ENCODE measurements around the gene LZTS3. TPM values are rescaled to one million over a fixed set of nuclear protein-coding genes. Genes with fewer than 3 reads are reported as not detected.
A peak's percentile ranks its signal among the peaks of the same experiment; 100 is the strongest.

Gene LZTS3
- total and polyA plus RNA-seq, 2 of the 13 experiments (the other 11 are each of a cell fraction or from before 2014, with no cell fraction given): 10.1 to 31.3 TPM

- H4K20me1 ChIP-seq (ENCODE audit: insufficient read depth, low read length): peaks cover 27% of the 10 kb centered on the region
- POLR2A ChIA-PET: interaction anchor here (0.6 to 6.6 kb wide), 12 partner anchors 9 to 58 kb away, joined by 3 to 81 read pairs (median 7); partner anchors contain the start of genes ITPA and LZTS3
- CTCF ChIA-PET (ENCODE audit: low intra/inter-chr PET ratio, low total read pairs): no interaction called here
- peak overlapping the region; percentile 52 for H3K9ac ChIP-seq (ENCODE audit: insufficient read depth, low read depth, low read length)
- peak overlapping the region; percentile 0 to 59 (median 29); a peak in 5 of 6 replicates for H3K4me3 ChIP-seq (replicated peaks in 1 of 3; ENCODE audit: insufficient read depth in 1 of 3, low read depth in 2 of 3, low read length in 3 of 3)
- peaks cover 61% of the 10 kb centered on the region for H3K4me1 ChIP-seq (ENCODE audit: insufficient read depth, low read length)
- DNase-seq (ENCODE audit: low spot score) (peak; percentile 54), FAIRE-seq (peak; percentile 64), ATAC-seq (peak; percentile 11)
- H2AFZ ChIP-seq (ENCODE audit: low read length): peak overlapping the region; percentile 1
- no peaks in the 10 kb centered on the region; a peak in 1 of 5 replicates for H3K27me3 ChIP-seq (ENCODE audit: control insufficient read depth in 1 of 2, insufficient read depth in 2 of 2, low read length in 2 of 2)
- BruUV-seq (replicated peaks): no TSS peak
- intact Hi-C loops (cut with micrococcal nuclease; ENCODE audit: unreplicated experiment) (loop anchor here (1.0 to 10.0 kb wide), 2 partner anchors 10 to 83 kb away; no protein-coding TSS in a partner anchor), in situ Hi-C loops (cut with HindIII; ENCODE audit: extremely low pct_ligation_motif_present, low pct_unique_long_range_greater_than_20kb) (no loop called here)
- peak overlapping the region; percentile 90 for H3K4me2 ChIP-seq (ENCODE audit: low read depth, low read length)
- H3K79me2 ChIP-seq (ENCODE audit: insufficient read depth, low read length): peaks cover 34% of the 10 kb centered on the region
- 40% methylated on average over 5 of the region's 5 CpGs for WGBS (ENCODE audit: low lambda C conversion rate)
- peaks cover 0 to 2% of the 10 kb centered on the region in 2 experiments; a peak in 1 of 5 replicates for H3K36me3 ChIP-seq (replicated peaks in 1 of 2; ENCODE audit: control insufficient read depth in 1 of 2, insufficient read depth in 2 of 2, low read length in 2 of 2)
- H3K9me3 ChIP-seq (ENCODE audit: low read length): no peaks in the 10 kb centered on the region
- peak overlapping the region; percentile 25 for H3K27ac ChIP-seq (ENCODE audit: extremely low read length, insufficient read depth, low read length)
- no peak for TF ChIP-seq PHF8 (CRISPR knock-in tag; IDR thresholded peaks at IDR 0.05)
- TF ChIP-seq ZNF337 (CRISPR knock-in tag; IDR thresholded peaks at IDR 0.05; ENCODE audit: borderline replicate concordance, low read depth): 0 out of 2 replicates have a peak, but pooled peaks have one; percentile 24
- 0 out of 4 replicates have a peak, but pooled peaks of 1 of the 2 experiments have one; percentile 36 for TF ChIP-seq POLR2A (IDR thresholded peaks at IDR 0.05; ENCODE audit: insufficient read depth in 1 of 2, low read depth in 2 of 2, low read length in 2 of 2)
- no peak for TF ChIP-seq RORA (CRISPR knock-in tag; IDR thresholded peaks at IDR 0.05)
- peak; percentile 54; the same call in 1 of the 2 replicates for TF ChIP-seq ZNF30 (CRISPR knock-in tag; IDR thresholded peaks at IDR 0.05)
- peak; percentile 40; the same call in 1 of the 2 replicates for TF ChIP-seq HDAC1 (CRISPR knock-in tag; IDR thresholded peaks at IDR 0.05)
- TF ChIP-seq, protein P1, sequence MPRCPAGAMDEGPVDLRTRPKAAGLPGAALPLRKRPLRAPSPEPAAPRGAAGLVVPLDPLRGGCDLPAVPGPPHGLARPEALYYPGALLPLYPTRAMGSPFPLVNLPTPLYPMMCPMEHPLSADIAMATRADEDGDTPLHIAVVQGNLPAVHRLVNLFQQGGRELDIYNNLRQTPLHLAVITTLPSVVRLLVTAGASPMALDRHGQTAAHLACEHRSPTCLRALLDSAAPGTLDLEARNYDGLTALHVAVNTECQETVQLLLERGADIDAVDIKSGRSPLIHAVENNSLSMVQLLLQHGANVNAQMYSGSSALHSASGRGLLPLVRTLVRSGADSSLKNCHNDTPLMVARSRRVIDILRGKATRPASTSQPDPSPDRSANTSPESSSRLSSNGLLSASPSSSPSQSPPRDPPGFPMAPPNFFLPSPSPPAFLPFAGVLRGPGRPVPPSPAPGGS (CRISPR knock-in tag; IDR thresholded peaks at IDR 0.05): peak; percentile 68; the same call in 1 of the 2 replicates
- TF ChIP-seq EHMT2 (IDR thresholded peaks at IDR 0.05; ENCODE audit: borderline replicate concordance, low read depth, low read length): no peak
- TF ChIP-seq FOSL1 (CRISPR knock-in tag; IDR thresholded peaks at IDR 0.05; ENCODE audit: borderline replicate concordance): no peak
- TF ChIP-seq RCOR2 (CRISPR knock-in tag; IDR thresholded peaks at IDR 0.05): 0 out of 2 replicates have a peak, but pooled peaks have one; percentile 30
- TF ChIP-seq ZNF784 (CRISPR knock-in tag; IDR thresholded peaks at IDR 0.05; ENCODE audit: borderline replicate concordance): no peak
- no peak for TF ChIP-seq ZNF614 (CRISPR knock-in tag; IDR thresholded peaks at IDR 0.05; ENCODE audit: borderline replicate concordance)
- TF ChIP-seq THAP9 (CRISPR knock-in tag; IDR thresholded peaks at IDR 0.05; ENCODE audit: borderline replicate concordance): 0 out of 2 replicates have a peak, but pooled peaks have one; percentile 22
- TF ChIP-seq, protein P2, sequence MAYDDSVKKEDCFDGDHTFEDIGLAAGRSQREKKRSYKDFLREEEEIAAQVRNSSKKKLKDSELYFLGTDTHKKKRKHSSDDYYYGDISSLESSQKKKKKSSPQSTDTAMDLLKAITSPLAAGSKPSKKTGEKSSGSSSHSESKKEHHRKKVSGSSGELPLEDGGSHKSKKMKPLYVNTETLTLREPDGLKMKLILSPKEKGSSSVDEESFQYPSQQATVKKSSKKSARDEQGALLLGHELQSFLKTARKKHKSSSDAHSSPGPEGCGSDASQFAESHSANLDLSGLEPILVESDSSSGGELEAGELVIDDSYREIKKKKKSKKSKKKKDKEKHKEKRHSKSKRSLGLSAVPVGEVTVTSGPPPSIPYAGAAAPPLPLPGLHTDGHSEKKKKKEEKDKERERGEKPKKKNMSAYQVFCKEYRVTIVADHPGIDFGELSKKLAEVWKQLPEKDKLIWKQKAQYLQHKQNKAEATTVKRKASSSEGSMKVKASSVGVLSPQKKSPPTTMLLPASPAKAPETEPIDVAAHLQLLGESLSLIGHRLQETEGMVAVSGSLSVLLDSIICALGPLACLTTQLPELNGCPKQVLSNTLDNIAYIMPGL (CRISPR knock-in tag; IDR thresholded peaks at IDR 0.05; ENCODE audit: borderline replicate concordance in 1 of 2, low read depth in 1 of 2): 0 out of 4 replicates have a peak, but pooled peaks of 1 of the 2 experiments have one; percentile 7
- TF ChIP-seq NAIF1 (CRISPR knock-in tag; IDR thresholded peaks at IDR 0.05; ENCODE audit: borderline replicate concordance): 0 out of 2 replicates have a peak, but pooled peaks have one; percentile 49
These were observed 11.9 kb downstream of the LZTS3 start for GRCh38 chr20:3161316-3162079.
